ENCODE results near the gene EFNA2. TPM values are rescaled to one million over a fixed set of nuclear protein-coding genes. Genes with fewer than 3 reads are reported as not detected.
"Not testable (repeated sequence)": the region's sequence is repeated elsewhere in the genome, so short reads cannot be mapped to it uniquely, and the experiment has no call there.

EFNA2 gene
- total RNA-seq, 2 donors from 2014 or later: not detected

DNA sequence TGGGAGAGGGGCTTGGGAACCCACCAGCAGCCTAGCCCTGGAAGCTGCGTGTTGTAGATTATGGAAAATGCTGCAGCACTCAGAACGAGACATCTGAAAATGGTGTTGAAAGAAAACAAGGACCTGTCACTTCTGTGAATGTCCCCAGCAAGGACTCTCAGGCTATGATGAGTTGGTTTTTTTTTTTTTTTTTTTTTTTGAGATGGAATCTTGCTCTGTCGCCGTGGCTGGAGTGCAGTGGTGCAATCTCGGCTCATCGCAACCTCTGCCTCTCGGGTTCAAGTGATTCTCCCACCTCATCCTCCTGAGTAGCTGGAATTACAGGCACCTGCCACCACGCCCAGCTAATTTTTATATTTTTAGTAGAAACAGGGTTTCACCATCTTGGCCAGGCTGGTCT is 46.5 kb downstream of the EFNA2 start:
- H3K4me3 Mint-ChIP-seq; H3K4me1 Mint-ChIP-seq (ENCODE audit: low read depth); H3K9me3 Mint-ChIP-seq; H3K36me3 Mint-ChIP-seq (ENCODE audit: insufficient read depth in 2 of 2); DNase-seq; H3K27ac Mint-ChIP-seq; H3K27me3 Mint-ChIP-seq (ENCODE audit: low read depth); ATAC-seq (replicated peaks in 1 of 2): not testable (repeated sequence)

DNA sequence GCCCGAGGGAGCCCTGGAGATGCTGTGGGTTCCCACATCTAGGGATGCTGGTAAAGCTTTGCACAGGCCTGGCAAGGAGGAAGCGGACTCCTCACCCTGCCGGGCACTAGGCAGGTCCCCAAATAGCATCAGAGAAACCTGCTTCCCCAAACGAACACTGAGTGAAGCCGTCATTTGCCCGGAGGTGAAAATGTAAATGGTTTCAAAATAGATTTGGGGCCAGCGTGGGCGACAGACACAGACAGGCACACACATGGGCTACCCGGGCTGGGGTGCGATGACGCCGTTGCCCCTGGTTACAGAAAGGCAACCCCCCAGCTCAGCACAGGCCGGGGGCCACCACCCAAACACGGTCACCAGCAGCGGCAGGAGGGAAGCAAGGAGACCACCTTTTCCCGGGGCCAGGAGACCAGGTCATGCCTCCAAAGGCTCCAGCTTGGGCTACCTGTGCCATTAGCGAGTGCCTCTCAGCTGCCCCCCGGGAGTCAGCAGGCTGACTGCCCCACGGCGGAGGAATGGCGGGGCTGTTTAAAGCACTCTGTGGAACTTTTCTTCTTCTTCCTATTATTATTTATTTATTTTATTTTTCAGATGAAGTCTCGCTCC is 50.5 kb downstream of the EFNA2 start:
- H3K9me3 Mint-ChIP-seq: no peaks in the 10 kb centered on the region
- DNase-seq: no peak
- ATAC-seq (replicated peaks in 1 of 2): no peak
- H3K27ac Mint-ChIP-seq: no peak overlapping the region
- no peak overlapping the region for H3K4me3 Mint-ChIP-seq
- no peaks in the 10 kb centered on the region for H3K4me1 Mint-ChIP-seq (ENCODE audit: low read depth)
- H3K27me3 Mint-ChIP-seq (ENCODE audit: low read depth): no peaks in the 10 kb centered on the region
- no peaks in the 10 kb centered on the region for H3K36me3 Mint-ChIP-seq (ENCODE audit: insufficient read depth in 2 of 2)

DNA sequence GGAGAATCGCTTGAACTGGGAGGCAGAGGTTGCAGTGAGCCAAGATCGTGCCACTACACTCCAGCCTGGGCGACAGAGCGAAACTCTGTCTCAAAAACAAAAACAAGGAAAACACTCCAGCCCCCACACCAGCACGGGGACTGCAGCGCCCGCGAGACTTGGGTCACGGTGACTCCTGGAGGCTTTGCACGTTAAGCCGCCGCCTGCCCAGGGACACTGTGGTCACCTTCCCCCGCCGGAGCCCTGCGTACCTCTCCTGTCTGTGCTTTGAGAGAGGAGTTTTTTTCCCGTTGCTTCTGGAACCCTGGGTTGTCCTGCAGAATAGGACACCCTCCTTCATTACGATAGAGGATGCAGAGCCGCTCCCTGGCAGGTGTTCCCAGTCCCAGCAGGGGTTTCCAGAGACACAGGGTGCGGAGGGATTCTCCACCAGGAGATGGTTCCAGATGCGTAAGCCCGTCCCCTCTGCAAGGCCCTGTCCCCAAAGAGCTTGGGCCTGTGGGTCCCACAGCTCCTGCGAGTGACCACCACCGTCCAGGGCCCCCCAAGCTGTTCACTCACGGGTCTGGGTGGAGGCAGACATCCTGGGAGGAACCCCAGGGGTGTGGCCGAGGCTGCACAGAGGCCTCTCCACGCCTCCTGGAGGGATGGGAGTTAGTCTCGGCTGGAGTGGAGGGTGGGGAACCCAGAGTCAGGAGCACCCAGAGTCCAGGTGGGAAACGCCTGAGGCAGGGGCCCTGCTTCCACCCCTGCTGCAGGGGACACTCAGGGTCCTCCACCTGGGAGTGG is 55.2 kb downstream of the EFNA2 start:
- Mint-ChIP-seq H3K27me3 (ENCODE audit: low read depth) (no peaks in the 10 kb centered on the region), H3K4me3 (no peak overlapping the region)

DNA sequence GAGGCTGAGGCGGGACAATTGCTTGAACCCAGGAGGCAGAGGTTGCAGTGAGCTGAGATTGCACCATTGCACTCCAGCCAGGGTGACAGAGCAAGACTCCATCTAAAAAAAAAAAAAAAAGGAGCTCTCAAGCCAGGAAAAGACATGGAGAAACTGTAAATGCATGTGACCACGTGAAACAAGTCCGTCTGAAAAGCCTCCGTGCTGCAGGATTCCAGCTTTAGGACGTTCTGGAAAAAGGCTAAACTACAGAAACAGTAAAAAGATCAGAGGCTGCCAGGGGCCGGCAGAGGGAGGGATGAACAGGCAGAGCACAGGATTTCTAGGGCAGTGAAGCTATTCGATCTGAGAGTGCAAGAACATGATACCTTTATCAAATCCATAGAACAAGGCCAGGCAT is 57.4 kb downstream of the EFNA2 start:
- ATAC-seq (replicated peaks in 1 of 2) (no peak), DNase-seq (no peak)
- H3K27ac Mint-ChIP-seq: no peak overlapping the region
- H3K36me3 Mint-ChIP-seq (ENCODE audit: insufficient read depth in 2 of 2): no peaks in the 10 kb centered on the region
- peaks cover 11% of the 10 kb centered on the region for H3K4me1 Mint-ChIP-seq (ENCODE audit: low read depth)
- H3K4me3 Mint-ChIP-seq: no peak overlapping the region
- H3K27me3 Mint-ChIP-seq (ENCODE audit: low read depth): no peaks in the 10 kb centered on the region
- no peaks in the 10 kb centered on the region for H3K9me3 Mint-ChIP-seq

More for the DNA sequence above, 55.2 kb downstream of the EFNA2 start:
- Mint-ChIP-seq H3K36me3 (ENCODE audit: insufficient read depth in 2 of 2) (no peaks in the 10 kb centered on the region), H3K27ac (no peak overlapping the region), H3K9me3 (no peaks in the 10 kb centered on the region), H3K4me1 (ENCODE audit: low read depth) (peaks cover 11% of the 10 kb centered on the region)
- no peak for DNase-seq
- ATAC-seq (replicated peaks in 1 of 2): no peak

DNA sequence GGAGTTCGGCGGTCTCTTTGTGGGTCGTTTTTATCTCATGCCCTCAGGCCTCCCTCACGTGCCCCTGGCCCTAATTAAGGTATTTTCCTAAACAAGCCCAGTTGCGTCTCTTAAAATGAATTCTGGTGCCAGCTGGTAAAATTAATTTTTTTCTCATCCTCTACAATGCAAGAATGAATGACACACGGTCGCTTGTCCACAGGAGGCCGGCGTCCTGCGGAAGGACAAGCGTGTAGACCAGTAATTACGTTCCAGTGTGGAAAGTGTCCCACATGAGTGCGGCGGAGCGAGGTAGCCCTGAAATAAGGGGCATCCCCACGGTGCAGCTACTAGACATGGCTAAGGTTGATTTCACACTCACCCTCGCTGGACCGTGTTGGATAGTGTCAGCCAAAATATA is 63.5 kb downstream of the EFNA2 start:
- Mint-ChIP-seq H3K4me1 (ENCODE audit: low read depth) (peaks cover 17% of the 10 kb centered on the region), H3K27me3 (ENCODE audit: low read depth) (no peaks in the 10 kb centered on the region), H3K9me3 (no peaks in the 10 kb centered on the region), H3K27ac (no peak overlapping the region), H3K36me3 (ENCODE audit: insufficient read depth in 2 of 2) (no peaks in the 10 kb centered on the region), H3K4me3 (no peak overlapping the region)
- ATAC-seq (replicated peaks in 1 of 2) (no peak), DNase-seq (no peak)

DNA sequence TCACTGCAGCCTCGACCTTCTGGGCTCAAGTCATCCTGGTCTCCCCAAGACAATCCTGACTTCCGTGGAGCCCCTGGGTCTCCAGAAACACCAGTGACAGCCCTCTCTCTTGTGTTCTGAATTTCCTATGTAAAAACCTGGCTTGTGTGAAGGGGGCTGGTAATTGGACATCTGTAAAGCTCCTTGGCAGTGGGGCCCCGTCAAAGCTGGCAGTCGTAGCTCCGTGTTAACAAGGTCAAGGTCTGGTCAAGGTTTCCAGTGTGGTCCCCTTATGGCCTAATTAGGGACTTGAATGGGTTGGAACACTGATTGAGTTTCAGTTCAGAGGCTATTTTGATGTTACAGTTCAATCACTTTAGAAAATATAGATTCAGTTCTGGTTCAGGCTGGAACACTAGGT is 65.2 kb downstream of the EFNA2 start:
- ATAC-seq (replicated peaks in 1 of 2) (no peak), DNase-seq (no peak)
- Mint-ChIP-seq H3K27ac (no peak overlapping the region), H3K36me3 (ENCODE audit: insufficient read depth in 2 of 2) (peaks cover 1 to 2% of the 10 kb centered on the region in 2 donors), H3K27me3 (ENCODE audit: low read depth) (no peaks in the 10 kb centered on the region), H3K9me3 (no peaks in the 10 kb centered on the region), H3K4me3 (no peak overlapping the region), H3K4me1 (ENCODE audit: low read depth) (peaks cover 12% of the 10 kb centered on the region)

Other genes with a start within 250 kb of the EFNA2 start
- 10 to 100 TPM; 34.3 to 37.1 TPM for gene ABCA7, start 245.8 kb upstream of the EFNA2 start, total RNA-seq
- 100 to 1,000 TPM; 235 to 236 TPM for gene ARHGAP45, start 218.7 kb upstream of the EFNA2 start, total RNA-seq
- gene POLR2E, start 190.5 kb upstream of the EFNA2 start, total RNA-seq: 100 to 1,000 TPM; 176 to 179 TPM
- 100 to 1,000 TPM; 251 to 308 TPM for gene GPX4, start 181.9 kb upstream of the EFNA2 start, total RNA-seq
- 100 to 1,000 TPM; 142 to 146 TPM for gene SBNO2, start 111.6 kb upstream of the EFNA2 start, total RNA-seq
- 10 to 100 TPM; 81.5 to 86.3 TPM for gene STK11, start 80.1 kb upstream of the EFNA2 start, total RNA-seq
- under 1 TPM; 0.38 to 0.58 TPM for gene CBARP, start 47.9 kb upstream of the EFNA2 start, total RNA-seq
- 100 to 1,000 TPM; 169 to 201 TPM for gene ATP5F1D, start 44.1 kb upstream of the EFNA2 start, total RNA-seq
- 10 to 100 TPM; 72.3 to 75.4 TPM for gene MIDN, start 37.3 kb upstream of the EFNA2 start, total RNA-seq
- gene CIRBP, start 16.5 kb upstream of the EFNA2 start, total RNA-seq: 100 to 1,000 TPM; 400 to 456 TPM
- 10 to 100 TPM; 59.8 to 69.1 TPM for gene FAM174C, start 10.3 kb upstream of the EFNA2 start, total RNA-seq
- 100 to 1,000 TPM in 1 of 2 donors, 10 to 100 TPM in 1; 96.5 to 107 TPM for gene NDUFS7, start 98.0 kb downstream of the EFNA2 start, total RNA-seq
- gene GAMT, start 115.7 kb downstream of the EFNA2 start, total RNA-seq: 10 to 100 TPM; 13.6 to 17.7 TPM
- gene DAZAP1, start 121.7 kb downstream of the EFNA2 start, total RNA-seq: 100 to 1,000 TPM; 219 to 252 TPM
- gene RPS15, start 152.5 kb downstream of the EFNA2 start, total RNA-seq: 1,000 to 10,000 TPM; 1,293 to 1,490 TPM
- under 1 TPM; 0.02 to 0.14 TPM for gene APC2, start 164.2 kb downstream of the EFNA2 start, total RNA-seq
- gene C19orf25, start 193.3 kb downstream of the EFNA2 start, total RNA-seq: 10 to 100 TPM; 28.1 to 31.7 TPM
- gene PCSK4, start 204.5 kb downstream of the EFNA2 start, total RNA-seq: 10 to 100 TPM; 13.3 to 16.6 TPM
- 1 to 10 TPM; 1.7 to 3.8 TPM for gene REEP6, start 205.3 kb downstream of the EFNA2 start, total RNA-seq
- gene ADAMTSL5, start 227.1 kb downstream of the EFNA2 start, total RNA-seq: 1 to 10 TPM; 4.3 to 5.5 TPM
- not detected for gene PLK5, start 238.2 kb downstream of the EFNA2 start, total RNA-seq

All from activated T-cell treated with anti-CD3 and anti-CD28 coated beads, Interleukin-2, amount 50 U/mL, for 72 hours (primary cell).